Ishikawa (cell line): ENCODE measurements around the gene WDFY2.
A peak's percentile ranks its signal among the peaks of the same experiment; 100 is the strongest.

Experiments used
- CEBPB ChIP-seq: IDR thresholded peaks from 2 replicates; pipeline ENCODE4 v1.6.1; 2012
- CREB1 ChIP-seq: IDR thresholded peaks from 2 replicates; pipeline ENCODE4 v1.6.1; 2012; ENCODE audit warnings: low read depth
- EGR1 ChIP-seq: IDR thresholded peaks from 2 replicates; pipeline ENCODE4 v1.6.1; 2012
- EP300 ChIP-seq: IDR thresholded peaks from 2 replicates; pipeline ENCODE4 v1.6.1; 2012; ENCODE audit warnings: borderline replicate concordance
- FOXM1 ChIP-seq: IDR thresholded peaks from 2 replicates; pipeline ENCODE4 v1.6.1; 2012; ENCODE audit warnings: low read depth, borderline replicate concordance
- NFIC ChIP-seq: IDR thresholded peaks from 2 replicates; pipeline ENCODE4 v1.6.1; 2012
- RAD21 ChIP-seq: IDR thresholded peaks from 2 replicates; pipeline ENCODE4 v1.6.1; 2012; ENCODE audit warnings: low read depth
- TAF1 ChIP-seq: IDR thresholded peaks from 2 replicates; pipeline ENCODE4 v1.6.1; 2012; ENCODE audit warnings: low read depth, mild to moderate bottlenecking
- TEAD4 ChIP-seq: IDR thresholded peaks from 2 replicates; pipeline ENCODE4 v1.6.1; 2012
- YY1 ChIP-seq: IDR thresholded peaks from 2 replicates; pipeline ENCODE4 v1.6.1; 2012; ENCODE audit warnings: low read depth
- TF ChIP-seq, protein P1 (sequence below): IDR thresholded peaks from 2 replicates; pipeline ENCODE4 v1.6.1; 2012; ENCODE audit warnings: low read depth, mild to moderate bottlenecking
- TF ChIP-seq, protein P2 (sequence below): IDR thresholded peaks from 2 replicates; pipeline ENCODE4 v1.6.1; 2012
- TF ChIP-seq, protein P3 (sequence below): IDR thresholded peaks from 2 replicates; pipeline ENCODE4 v1.6.1; 2012

DNA sequence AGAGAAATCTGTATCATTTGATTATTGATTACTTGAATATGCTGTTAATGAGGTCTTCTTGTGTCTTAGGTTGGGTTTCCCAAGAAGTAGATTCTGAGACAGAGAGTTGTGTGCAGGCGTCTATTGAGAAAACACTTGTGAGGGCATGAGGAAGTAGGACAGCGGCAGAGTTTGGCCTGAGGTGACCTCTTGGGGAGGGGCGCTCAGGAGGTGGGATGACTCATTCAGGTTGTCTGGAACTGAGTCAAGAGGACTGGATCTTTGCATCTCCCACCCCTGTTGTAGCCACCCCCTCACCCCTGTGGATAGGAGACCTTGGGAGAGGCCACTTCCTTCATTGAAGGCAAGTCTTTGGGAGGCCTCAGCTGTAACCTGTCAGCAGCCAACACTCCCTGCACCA lies 35.2 kb upstream of the WDFY2 start:
- TF ChIP-seq EP300 = no peak
- TF ChIP-seq NFIC = no peak
- TF ChIP-seq YY1 = no peak
- TF ChIP-seq RAD21 = no peak
- no peak for TF ChIP-seq TAF1
- TF ChIP-seq, protein P1, sequence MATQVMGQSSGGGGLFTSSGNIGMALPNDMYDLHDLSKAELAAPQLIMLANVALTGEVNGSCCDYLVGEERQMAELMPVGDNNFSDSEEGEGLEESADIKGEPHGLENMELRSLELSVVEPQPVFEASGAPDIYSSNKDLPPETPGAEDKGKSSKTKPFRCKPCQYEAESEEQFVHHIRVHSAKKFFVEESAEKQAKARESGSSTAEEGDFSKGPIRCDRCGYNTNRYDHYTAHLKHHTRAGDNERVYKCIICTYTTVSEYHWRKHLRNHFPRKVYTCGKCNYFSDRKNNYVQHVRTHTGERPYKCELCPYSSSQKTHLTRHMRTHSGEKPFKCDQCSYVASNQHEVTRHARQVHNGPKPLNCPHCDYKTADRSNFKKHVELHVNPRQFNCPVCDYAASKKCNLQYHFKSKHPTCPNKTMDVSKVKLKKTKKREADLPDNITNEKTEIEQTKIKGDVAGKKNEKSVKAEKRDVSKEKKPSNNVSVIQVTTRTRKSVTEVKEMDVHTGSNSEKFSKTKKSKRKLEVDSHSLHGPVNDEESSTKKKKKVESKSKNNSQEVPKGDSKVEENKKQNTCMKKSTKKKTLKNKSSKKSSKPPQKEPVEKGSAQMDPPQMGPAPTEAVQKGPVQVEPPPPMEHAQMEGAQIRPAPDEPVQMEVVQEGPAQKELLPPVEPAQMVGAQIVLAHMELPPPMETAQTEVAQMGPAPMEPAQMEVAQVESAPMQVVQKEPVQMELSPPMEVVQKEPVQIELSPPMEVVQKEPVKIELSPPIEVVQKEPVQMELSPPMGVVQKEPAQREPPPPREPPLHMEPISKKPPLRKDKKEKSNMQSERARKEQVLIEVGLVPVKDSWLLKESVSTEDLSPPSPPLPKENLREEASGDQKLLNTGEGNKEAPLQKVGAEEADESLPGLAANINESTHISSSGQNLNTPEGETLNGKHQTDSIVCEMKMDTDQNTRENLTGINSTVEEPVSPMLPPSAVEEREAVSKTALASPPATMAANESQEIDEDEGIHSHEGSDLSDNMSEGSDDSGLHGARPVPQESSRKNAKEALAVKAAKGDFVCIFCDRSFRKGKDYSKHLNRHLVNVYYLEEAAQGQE = peak; percentile 12; the same call in 1 of the 2 replicates
- no peak for TF ChIP-seq FOXM1
- no peak for TF ChIP-seq CEBPB
- TF ChIP-seq, protein P2, sequence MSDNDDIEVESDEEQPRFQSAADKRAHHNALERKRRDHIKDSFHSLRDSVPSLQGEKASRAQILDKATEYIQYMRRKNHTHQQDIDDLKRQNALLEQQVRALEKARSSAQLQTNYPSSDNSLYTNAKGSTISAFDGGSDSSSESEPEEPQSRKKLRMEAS = no peak
- no peak for TF ChIP-seq CREB1
- TF ChIP-seq EGR1 = no peak
- TF ChIP-seq, protein P3, sequence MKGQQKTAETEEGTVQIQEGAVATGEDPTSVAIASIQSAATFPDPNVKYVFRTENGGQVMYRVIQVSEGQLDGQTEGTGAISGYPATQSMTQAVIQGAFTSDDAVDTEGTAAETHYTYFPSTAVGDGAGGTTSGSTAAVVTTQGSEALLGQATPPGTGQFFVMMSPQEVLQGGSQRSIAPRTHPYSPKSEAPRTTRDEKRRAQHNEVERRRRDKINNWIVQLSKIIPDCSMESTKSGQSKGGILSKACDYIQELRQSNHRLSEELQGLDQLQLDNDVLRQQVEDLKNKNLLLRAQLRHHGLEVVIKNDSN = no peak
- TF ChIP-seq TEAD4 = no peak
